ENCODE measurements around the gene SLC9A3.

SLC9A3 gene

DNA sequence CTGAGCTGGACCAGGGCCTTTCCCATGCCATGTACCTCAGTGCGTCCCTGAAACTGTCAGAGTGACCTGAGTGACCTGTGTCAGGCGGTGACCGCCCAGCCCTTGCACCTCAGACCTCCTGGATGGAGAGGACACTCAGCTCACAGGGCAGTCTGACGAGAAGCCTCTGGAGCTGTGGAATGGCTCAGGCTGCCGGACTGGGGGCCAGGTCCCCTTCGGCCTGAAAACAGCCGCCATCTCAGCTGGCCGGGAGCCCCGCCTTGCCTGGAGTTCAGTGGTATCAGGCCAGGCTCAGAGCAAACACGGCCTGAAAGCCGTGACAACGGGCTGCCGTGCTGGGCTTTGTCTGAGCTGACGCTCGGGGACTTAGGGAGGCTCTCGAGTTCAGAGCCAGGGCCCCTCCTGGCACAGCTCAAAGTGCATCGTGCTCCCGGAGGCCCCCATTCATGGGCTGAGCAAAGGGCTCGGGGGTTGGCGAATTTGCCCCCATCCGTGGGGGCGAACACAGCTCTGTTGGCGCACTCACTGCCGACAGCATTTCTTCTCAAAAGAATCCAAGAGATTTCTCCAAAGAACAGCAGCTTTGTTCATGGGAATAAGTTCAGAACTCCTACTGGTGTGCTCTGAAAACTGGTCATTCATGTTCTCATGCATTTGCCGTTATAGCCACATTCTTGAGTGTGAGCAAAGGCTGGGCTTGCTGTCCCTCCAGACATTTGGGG is 8.4 kb upstream of the SLC9A3 start:
- no peak overlapping the region for H3K27ac ChIP-seq
- no peak for TF ChIP-seq ZFX (IDR thresholded peaks at IDR 0.05; ENCODE audit: borderline replicate concordance)
- TF ChIP-seq, protein P1, sequence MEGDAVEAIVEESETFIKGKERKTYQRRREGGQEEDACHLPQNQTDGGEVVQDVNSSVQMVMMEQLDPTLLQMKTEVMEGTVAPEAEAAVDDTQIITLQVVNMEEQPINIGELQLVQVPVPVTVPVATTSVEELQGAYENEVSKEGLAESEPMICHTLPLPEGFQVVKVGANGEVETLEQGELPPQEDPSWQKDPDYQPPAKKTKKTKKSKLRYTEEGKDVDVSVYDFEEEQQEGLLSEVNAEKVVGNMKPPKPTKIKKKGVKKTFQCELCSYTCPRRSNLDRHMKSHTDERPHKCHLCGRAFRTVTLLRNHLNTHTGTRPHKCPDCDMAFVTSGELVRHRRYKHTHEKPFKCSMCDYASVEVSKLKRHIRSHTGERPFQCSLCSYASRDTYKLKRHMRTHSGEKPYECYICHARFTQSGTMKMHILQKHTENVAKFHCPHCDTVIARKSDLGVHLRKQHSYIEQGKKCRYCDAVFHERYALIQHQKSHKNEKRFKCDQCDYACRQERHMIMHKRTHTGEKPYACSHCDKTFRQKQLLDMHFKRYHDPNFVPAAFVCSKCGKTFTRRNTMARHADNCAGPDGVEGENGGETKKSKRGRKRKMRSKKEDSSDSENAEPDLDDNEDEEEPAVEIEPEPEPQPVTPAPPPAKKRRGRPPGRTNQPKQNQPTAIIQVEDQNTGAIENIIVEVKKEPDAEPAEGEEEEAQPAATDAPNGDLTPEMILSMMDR (IDR thresholded peaks at IDR 0.05), result no peak

DNA sequence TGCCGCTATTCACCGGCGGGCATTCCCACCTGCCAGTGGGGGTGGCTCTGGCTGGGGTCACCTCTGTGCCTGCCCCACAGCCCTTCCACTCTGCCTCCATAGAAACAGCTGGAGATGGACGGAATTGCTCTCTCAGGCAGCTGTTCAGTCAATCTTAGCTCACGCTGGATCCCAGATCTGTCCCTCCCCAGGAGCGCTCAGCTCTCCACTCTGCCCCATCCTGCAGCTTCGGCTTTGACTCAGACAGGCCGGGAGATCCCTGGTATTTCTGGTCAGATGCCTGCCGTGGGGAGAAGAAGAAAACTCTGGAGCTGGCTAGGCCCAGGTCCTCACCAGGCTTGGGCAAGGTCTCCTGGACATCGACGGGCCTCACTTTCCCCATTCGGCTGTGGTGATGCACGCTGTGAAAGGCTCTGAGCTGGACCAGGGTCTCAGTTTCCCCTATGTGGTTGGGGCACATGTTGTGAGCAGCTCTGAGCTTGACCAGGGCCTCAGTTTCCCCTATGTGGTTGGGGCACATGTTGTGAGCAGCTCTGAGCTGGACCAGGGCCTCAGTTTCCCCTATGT is 7.6 kb upstream of the SLC9A3 start:
- no peak overlapping the region for H3K27ac ChIP-seq
- TF ChIP-seq, protein P1 (IDR thresholded peaks at IDR 0.05), result no peak
- TF ChIP-seq ZFX (IDR thresholded peaks at IDR 0.05; ENCODE audit: borderline replicate concordance), result no peak

DNA sequence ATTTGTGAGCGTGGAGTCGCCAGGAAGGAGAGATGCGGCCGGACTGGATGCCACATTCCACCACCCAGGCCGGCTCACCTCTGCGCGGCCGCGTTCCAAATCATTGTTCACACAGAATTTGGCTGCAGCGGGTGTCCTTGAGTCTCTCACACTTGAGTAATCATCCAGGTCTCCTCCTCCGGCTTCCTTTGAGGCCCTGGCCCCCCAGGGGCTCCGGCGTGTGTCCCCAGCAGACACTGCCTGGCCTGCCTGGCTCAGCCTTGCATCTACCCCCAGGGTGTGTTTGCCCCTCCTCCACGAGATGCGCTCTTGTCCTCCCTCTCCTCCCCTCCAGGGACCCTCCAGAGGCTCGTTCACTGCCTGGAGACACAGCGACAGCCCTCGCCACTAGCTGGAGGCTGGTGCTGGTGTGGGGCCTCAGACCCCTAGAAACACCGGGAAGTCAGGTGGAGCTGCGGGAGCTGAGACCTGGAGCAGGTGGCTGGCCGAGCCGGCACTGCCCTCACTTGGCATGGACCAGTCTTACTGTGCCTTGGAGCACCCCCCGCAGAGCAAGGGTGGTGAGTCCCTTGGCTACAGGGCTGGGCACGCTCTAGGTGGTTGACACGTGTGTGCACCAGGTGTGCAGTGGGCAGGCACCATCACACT is 7.0 kb upstream of the SLC9A3 start:
- no peak for TF ChIP-seq ZFX (IDR thresholded peaks at IDR 0.05; ENCODE audit: borderline replicate concordance)
- TF ChIP-seq, protein P1 (IDR thresholded peaks at IDR 0.05), result no peak
- H3K27ac ChIP-seq, result no peak overlapping the region

DNA sequence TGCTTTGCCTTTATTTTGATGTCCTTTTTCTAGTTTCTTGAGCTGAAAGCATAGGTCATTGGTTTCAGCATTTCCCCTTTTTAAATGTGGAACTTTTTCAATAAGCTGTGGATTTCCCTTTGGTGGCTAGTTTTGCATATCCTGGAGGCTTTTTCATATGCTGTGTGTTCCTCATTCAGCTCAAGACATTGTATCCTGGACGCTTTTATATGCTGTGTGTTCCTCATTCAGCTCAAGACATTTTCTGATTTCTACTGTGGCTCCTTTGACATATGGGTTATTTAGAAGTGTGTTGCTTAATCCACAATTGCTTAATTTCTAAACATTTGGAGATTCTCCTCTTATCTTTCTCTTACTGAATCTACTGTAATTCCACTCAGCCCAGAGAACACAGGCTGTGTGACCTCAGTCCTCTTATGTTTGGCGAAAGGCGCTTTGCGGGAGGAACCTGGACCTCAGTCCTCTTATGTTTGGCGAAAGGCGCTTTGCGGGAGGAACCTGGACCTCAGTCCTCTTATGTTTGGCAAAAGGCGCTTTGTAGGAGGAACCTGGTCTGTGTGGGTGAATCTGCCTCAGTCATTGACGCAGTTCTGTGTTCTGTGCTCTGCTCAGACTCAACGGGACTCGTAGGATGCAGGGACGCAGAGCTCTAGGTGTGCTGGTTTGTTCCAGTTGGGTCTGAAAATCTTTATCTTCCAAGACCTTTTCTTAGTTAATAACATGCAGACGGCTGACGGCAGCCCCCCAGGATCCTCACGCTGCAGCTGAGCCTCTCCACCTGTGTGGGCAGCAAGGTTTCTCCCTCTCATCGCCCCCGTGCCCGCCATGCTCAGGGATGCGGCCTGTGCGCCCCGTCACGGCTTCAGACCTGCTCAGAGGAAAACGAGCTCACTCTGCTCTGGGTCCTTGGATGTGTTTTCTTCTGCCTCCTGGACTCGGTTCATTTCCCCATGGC is 6.0 kb upstream of the SLC9A3 start:
- TF ChIP-seq ZFX (IDR thresholded peaks at IDR 0.05; ENCODE audit: borderline replicate concordance), result no peak
- TF ChIP-seq, protein P1 (IDR thresholded peaks at IDR 0.05), result no peak
- H3K27ac ChIP-seq, result no peak overlapping the region

DNA sequence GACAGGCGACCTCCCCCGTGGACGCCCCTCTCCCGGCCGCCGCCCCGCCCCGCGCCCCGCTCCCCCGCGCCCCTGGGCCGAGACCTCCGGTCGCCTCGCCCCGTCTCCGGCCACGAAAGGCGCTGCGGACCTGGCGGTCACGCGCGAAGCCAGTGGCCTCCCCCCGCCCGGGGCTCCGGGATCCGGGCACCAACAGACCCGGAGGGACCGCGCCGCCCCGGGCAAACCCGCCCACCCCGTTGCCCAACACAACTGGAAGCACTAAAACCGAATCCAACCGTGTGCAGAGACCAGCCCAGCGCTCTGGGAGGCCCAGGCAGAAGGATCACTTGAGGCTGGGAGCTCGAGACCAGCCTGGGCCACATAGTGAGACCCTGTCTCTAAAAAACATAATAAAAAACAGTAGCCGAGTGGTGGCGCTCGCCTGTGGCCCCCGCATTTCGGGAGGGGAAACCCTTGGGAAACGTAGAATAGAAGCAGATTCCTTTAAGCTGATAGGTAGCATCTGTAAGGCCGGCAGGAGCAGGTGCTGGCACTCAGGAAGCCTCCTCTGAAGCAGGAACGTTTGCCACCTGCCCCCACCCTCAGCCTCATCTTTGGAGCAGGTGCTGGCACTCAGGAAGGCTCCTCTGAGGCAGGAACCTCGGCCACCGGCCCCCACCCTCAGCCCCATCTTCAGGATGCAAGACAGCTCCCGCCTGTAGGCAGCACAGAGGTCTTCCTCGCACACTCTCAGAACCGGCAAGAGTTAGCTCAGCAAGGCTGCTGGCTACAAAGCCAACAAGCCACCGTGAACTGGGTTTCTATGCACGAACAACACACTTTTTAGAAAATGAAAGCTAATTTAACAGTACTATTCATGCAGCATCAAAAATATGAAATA is 4.6 kb upstream of the SLC9A3 start:
- no peak overlapping the region for H3K27ac ChIP-seq

More for the DNA sequence above, 4.6 kb upstream of the SLC9A3 start:
- no peak for TF ChIP-seq ZFX (IDR thresholded peaks at IDR 0.05; ENCODE audit: borderline replicate concordance)
- TF ChIP-seq, protein P1 (IDR thresholded peaks at IDR 0.05), result peak; percentile 12

Data from 22Rv1 (cell line).